Panc1 (cell line): ENCODE data around the gene IGF1. TPM values are rescaled to one million over a fixed set of nuclear protein-coding genes. Genes with fewer than 3 reads are reported as not detected.

Experiments
- ATAC-seq: fragments of 200-7000 bp; cut with Tn5 transposase; 2 replicates; pipeline ENCODE4 v1.9.1; 2020; ENCODE audit warnings: mild to moderate bottlenecking, moderate library complexity
- BruUV-seq: library from RNA; stranded (reverse); fragments of 400-500 nt; replicated peaks from 2 replicates; lab custom pipeline; 2021; lab: Mats Ljungman, UMichigan
- CTCF ChIA-PET: fragments of 300-600 bp; sonication (Branson Sonifier 250); formaldehyde crosslinking; loops from one replicate; lab custom pipeline; 2022; ENCODE audit warnings: antibody characterized with exemption; lab: Charles Lee
- POLR2A ChIA-PET: fragments of 300-600 bp; sonication (Branson Sonifier 250); formaldehyde crosslinking; loops from one replicate; lab custom pipeline; 2022; ENCODE audit warnings: antibody characterized with exemption; lab: Charles Lee
- DNase-seq: peaks from one replicate; pipeline ENCODE4 v3.0.0-alpha.2; 2010; ENCODE audit warnings: low read depth, low spot score
- H3K27ac ChIP-seq: 2 replicates; pipeline ENCODE4 v1.5.1; 2011; ENCODE audit warnings: mild to moderate bottlenecking, low read length, inconsistent platforms
- H3K27me3 ChIP-seq: fragments of 200-500 bp; sonication (Bioruptor generic); 2 replicates; pipeline ENCODE4 v1.6.0; 2014; ENCODE audit warnings: low read length, inconsistent platforms; ENCODE audit not compliant: control insufficient read depth, insufficient read depth
- H3K36me3 ChIP-seq: fragments of 200-500 bp; sonication (Bioruptor generic); 2 replicates; pipeline ENCODE4 v1.5.1; 2014; ENCODE audit warnings: inconsistent platforms, mild to moderate bottlenecking, low read length, moderate library complexity; ENCODE audit not compliant: control insufficient read depth, insufficient read depth
- H3K4me1 ChIP-seq: 2 replicates; pipeline ENCODE4 v1.5.1; 2011; ENCODE audit warnings: inconsistent platforms, mild to moderate bottlenecking, low read length, moderate library complexity; ENCODE audit not compliant: control insufficient read depth, insufficient read depth
- H3K4me3 ChIP-seq, 2 experiments: 2 replicates each; pipeline ENCODE4 v1.5.1; 2011 to 2012; ENCODE audit warnings: low read depth in 2 of 2, low read length in 2 of 2, mild to moderate bottlenecking in 2 of 2, inconsistent platforms in 1 of 2, moderate library complexity in 1 of 2
- H3K9me3 ChIP-seq: fragments of 200-500 bp; sonication (Bioruptor generic); 2 replicates; pipeline ENCODE4 v1.5.1; 2014; ENCODE audit warnings: low read depth, mild to moderate bottlenecking, inconsistent platforms, low read length, moderate library complexity; ENCODE audit not compliant: control insufficient read depth, insufficient read depth
- POLR2AphosphoS5 ChIP-seq: IDR thresholded peaks from 2 replicates; pipeline ENCODE4 v1.6.1; 2012; ENCODE audit warnings: mild to moderate bottlenecking, low read depth, low read length, moderate library complexity
- SIN3A ChIP-seq: IDR thresholded peaks from 2 replicates; pipeline ENCODE4 v1.6.1; 2012; ENCODE audit warnings: low read depth, mild to moderate bottlenecking, low read length, moderate library complexity, borderline replicate concordance; ENCODE audit not compliant: insufficient read depth
- TCF7L2 ChIP-seq: IDR thresholded peaks from 2 replicates; pipeline ENCODE4 v1.6.1; 2011; ENCODE audit warnings: mild to moderate bottlenecking, low read depth, low read length, inconsistent platforms
- in situ Hi-C: cut with HindIII; loops from 2 replicates; pipeline ENCODE4 v1.10.0; 2016; ENCODE audit warnings: low sequenced_read_pairs, low pct_unique_long_range_greater_than_20kb
- intact Hi-C: fragments of 100-400 bp; cut with micrococcal nuclease; formaldehyde crosslinking; loops from one replicate; pipeline ENCODE4 v1.10.0; 2022; ENCODE audit not compliant: unreplicated experiment
- total RNA-seq: library from RNA; stranded (reverse); gene quantifications from one replicate; pipeline ENCODE4 v1.2.1, GENCODE V29; 2021; ENCODE audit not compliant: unreplicated experiment
- TF ChIP-seq, protein P1 (sequence below), 2 experiments: IDR thresholded peaks; 2 replicates each; pipeline ENCODE4 v1.6.1; 2011 to 2012; ENCODE audit warnings: low read depth in 2 of 2, control low read depth in 1 of 2, low read length in 1 of 2, mild to moderate bottlenecking in 1 of 2, moderate library complexity in 1 of 2; ENCODE audit not compliant: insufficient read depth in 1 of 2
- TF ChIP-seq, protein P2 (sequence below): fragments of 450-650 bp; IDR thresholded peaks from 2 replicates; pipeline ENCODE4 v1.5.1; 2017; ENCODE audit warnings: mild to moderate bottlenecking

IGF1 gene
- total RNA-seq, 1 experiment from 2014 or later = not detected

DNA sequence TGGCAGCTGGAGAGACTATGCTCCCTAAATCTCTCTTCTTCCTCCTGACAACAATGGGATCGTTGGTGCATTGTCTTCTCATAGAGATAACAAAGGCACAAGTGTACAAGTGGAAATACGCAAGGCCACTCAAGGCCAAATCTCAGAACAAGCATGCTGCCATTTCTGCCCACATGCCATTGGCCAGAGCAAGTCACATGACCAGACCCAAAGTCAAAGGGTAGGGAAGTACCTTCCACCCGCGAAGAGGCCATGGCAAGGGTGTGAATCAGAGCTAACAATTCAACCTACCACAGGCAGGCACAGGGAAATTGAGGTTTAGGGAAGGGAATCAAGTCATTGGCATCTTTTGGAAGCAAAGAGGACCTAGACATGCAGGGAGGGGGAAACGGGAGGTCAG is 38.5 kb upstream of the IGF1 start:
- ChIA-PET CTCF (no interaction called here), POLR2A (no interaction called here)

DNA sequence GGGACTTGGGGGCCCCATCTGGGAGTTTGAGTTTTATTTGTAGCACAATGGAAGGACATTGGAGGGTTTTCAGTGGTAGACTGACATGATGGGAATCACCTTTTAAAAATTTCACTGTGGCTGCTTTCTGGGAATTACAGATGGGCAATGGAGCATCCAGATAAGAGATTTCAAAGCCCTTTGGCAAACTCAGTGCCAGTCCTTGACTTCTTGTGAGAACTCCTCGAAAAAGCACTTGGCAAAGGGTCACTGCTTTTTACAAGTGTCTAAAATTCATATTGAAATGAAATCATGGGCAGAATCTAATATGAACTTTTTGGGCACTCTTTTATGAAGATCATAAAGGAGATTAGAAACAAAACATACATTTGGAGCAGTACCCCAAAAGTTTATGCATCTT is 34.3 kb upstream of the IGF1 start:
- no TSS peak for BruUV-seq
- TF ChIP-seq, protein P1, sequence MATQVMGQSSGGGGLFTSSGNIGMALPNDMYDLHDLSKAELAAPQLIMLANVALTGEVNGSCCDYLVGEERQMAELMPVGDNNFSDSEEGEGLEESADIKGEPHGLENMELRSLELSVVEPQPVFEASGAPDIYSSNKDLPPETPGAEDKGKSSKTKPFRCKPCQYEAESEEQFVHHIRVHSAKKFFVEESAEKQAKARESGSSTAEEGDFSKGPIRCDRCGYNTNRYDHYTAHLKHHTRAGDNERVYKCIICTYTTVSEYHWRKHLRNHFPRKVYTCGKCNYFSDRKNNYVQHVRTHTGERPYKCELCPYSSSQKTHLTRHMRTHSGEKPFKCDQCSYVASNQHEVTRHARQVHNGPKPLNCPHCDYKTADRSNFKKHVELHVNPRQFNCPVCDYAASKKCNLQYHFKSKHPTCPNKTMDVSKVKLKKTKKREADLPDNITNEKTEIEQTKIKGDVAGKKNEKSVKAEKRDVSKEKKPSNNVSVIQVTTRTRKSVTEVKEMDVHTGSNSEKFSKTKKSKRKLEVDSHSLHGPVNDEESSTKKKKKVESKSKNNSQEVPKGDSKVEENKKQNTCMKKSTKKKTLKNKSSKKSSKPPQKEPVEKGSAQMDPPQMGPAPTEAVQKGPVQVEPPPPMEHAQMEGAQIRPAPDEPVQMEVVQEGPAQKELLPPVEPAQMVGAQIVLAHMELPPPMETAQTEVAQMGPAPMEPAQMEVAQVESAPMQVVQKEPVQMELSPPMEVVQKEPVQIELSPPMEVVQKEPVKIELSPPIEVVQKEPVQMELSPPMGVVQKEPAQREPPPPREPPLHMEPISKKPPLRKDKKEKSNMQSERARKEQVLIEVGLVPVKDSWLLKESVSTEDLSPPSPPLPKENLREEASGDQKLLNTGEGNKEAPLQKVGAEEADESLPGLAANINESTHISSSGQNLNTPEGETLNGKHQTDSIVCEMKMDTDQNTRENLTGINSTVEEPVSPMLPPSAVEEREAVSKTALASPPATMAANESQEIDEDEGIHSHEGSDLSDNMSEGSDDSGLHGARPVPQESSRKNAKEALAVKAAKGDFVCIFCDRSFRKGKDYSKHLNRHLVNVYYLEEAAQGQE (IDR thresholded peaks at IDR 0.05; ENCODE audit: insufficient read depth in 1 of 2, low read depth in 2 of 2, low read length in 1 of 2) = no peak
- TF ChIP-seq SIN3A = no peak

More for the DNA sequence above, 38.5 kb upstream of the IGF1 start:
- no peak overlapping the region for H3K27ac ChIP-seq
- no peaks in the 10 kb centered on the region for H3K36me3 ChIP-seq
- no peak overlapping the region for H3K4me3 ChIP-seq
- TF ChIP-seq TCF7L2 (no peak), POLR2AphosphoS5 (no peak), SIN3A (no peak)
- TF ChIP-seq, protein P1 (IDR thresholded peaks at IDR 0.05; ENCODE audit: insufficient read depth in 1 of 2, low read depth in 2 of 2, low read length in 1 of 2) = no peak
- TF ChIP-seq, protein P2, sequence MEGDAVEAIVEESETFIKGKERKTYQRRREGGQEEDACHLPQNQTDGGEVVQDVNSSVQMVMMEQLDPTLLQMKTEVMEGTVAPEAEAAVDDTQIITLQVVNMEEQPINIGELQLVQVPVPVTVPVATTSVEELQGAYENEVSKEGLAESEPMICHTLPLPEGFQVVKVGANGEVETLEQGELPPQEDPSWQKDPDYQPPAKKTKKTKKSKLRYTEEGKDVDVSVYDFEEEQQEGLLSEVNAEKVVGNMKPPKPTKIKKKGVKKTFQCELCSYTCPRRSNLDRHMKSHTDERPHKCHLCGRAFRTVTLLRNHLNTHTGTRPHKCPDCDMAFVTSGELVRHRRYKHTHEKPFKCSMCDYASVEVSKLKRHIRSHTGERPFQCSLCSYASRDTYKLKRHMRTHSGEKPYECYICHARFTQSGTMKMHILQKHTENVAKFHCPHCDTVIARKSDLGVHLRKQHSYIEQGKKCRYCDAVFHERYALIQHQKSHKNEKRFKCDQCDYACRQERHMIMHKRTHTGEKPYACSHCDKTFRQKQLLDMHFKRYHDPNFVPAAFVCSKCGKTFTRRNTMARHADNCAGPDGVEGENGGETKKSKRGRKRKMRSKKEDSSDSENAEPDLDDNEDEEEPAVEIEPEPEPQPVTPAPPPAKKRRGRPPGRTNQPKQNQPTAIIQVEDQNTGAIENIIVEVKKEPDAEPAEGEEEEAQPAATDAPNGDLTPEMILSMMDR = no peak
- intact Hi-C loops (no loop called here), in situ Hi-C loops (no loop called here)
- ATAC-seq = no peak
- no peaks in the 10 kb centered on the region for H3K9me3 ChIP-seq
- H3K27me3 ChIP-seq = no peaks in the 10 kb centered on the region
- no TSS peak for BruUV-seq
- DNase-seq = no peak
- H3K4me1 ChIP-seq = no peaks in the 10 kb centered on the region

More for the DNA sequence above, 34.3 kb upstream of the IGF1 start:
- Histone ChIP-seq H3K9me3 (no peaks in the 10 kb centered on the region), H3K27me3 (no peaks in the 10 kb centered on the region), H3K27ac (no peak overlapping the region), H3K4me3 (no peak overlapping the region), H3K36me3 (no peaks in the 10 kb centered on the region), H3K4me1 (no peaks in the 10 kb centered on the region)
- CTCF ChIA-PET = no interaction called here
- intact Hi-C loops (no loop called here), in situ Hi-C loops (no loop called here)
- POLR2A ChIA-PET = no interaction called here
- DNase-seq (no peak), ATAC-seq (no peak)
